ENCODE results near the gene MET. TPM values are rescaled to one million over a fixed set of nuclear protein-coding genes. Genes with fewer than 3 reads are reported as not detected.

Gene MET
- total RNA-seq, 6 experiments from 2014 or later: 101 to 149 (median 129) TPM

DNA sequence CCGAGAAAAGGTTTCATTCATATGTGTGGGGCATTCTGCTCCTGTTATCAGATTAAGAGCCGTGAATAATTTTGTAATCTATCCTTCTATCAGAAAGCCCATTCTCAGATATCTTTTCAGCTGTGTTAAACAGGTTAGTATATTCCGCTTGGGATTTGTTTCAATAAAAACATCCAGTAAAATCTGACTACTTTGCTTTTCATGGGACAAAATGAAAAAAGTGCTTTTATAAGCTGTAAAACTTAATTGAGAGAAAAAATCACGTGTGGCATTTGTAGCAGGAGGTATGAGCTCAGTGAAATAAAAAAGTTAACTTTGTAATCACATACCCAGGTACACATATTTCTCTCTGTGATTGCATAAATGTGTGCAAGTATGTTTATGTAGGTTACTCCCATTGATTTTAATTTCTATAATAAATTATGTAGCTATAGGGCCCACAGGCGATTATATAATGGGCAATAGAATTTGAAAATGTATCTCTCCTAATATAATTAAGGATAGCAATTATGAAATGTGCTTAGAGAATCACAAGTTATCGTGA is 3.9 kb downstream of the MET start:
- Mint-ChIP-seq H3K4me1 (ENCODE audit: low read depth) (peaks cover 76% of the 10 kb centered on the region), H3K27ac (0 out of 2 replicates have a peak overlapping the region, but pooled peaks have one; percentile 21), H3K4me3 (peak overlapping the region; percentile 97), H3K27me3 (ENCODE audit: insufficient read depth) (no peaks in the 10 kb centered on the region), H3K9me3 (no peaks in the 10 kb centered on the region), H3K36me3 (ENCODE audit: low read depth) (peaks cover 29% of the 10 kb centered on the region; the same call in 1 of the 2 replicates)
- TF ChIP-seq, protein P1, sequence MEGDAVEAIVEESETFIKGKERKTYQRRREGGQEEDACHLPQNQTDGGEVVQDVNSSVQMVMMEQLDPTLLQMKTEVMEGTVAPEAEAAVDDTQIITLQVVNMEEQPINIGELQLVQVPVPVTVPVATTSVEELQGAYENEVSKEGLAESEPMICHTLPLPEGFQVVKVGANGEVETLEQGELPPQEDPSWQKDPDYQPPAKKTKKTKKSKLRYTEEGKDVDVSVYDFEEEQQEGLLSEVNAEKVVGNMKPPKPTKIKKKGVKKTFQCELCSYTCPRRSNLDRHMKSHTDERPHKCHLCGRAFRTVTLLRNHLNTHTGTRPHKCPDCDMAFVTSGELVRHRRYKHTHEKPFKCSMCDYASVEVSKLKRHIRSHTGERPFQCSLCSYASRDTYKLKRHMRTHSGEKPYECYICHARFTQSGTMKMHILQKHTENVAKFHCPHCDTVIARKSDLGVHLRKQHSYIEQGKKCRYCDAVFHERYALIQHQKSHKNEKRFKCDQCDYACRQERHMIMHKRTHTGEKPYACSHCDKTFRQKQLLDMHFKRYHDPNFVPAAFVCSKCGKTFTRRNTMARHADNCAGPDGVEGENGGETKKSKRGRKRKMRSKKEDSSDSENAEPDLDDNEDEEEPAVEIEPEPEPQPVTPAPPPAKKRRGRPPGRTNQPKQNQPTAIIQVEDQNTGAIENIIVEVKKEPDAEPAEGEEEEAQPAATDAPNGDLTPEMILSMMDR (IDR thresholded peaks at IDR 0.05): no peak
- DNase-seq: no peak

DNA sequence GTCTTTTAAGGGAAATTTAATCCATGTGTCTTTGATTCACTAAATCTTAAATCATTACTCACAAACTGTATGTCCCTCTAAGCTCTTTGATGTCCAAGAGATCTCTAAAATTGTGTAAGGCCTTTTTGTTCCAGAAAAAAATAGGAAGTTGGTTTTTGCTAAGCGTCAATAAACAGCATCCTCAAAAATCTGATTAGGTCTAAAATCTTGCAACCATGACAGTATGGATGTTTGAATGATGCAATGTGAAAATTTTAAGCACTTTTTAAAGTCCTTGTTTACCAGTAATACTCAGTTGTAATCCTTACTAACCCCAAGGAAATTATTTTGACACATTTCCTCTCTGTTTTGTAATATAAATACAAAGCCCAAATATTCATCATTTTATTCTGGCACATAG is 6.8 kb downstream of the MET start:
- TF ChIP-seq, protein P1 (IDR thresholded peaks at IDR 0.05): no peak
- Mint-ChIP-seq H3K36me3 (ENCODE audit: low read depth) (peaks cover 35% of the 10 kb centered on the region), H3K4me3 (no peak overlapping the region), H3K4me1 (ENCODE audit: low read depth) (peaks cover 85% of the 10 kb centered on the region), H3K27ac (no peak overlapping the region), H3K27me3 (ENCODE audit: insufficient read depth) (no peaks in the 10 kb centered on the region), H3K9me3 (no peaks in the 10 kb centered on the region)
- DNase-seq: no peak

DNA sequence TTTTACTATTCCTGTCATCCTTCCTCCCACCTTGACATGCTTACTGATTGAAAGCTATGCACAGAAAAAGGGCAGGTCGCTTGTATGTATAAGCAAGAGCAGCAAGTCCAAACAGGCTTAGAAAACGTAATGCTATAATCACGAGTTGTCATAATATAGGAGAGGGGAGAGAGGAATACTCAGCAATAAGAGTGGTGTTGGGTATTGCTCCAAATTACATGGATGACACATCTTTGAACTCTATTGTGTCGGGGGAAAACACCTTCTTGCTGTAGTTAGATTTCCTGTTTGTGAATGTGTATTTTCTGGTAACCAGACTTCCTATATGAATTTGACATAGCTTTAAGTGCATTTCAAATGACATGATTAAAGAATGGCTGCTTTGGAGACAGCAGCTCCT is 7.5 kb downstream of the MET start:
- Mint-ChIP-seq H3K27me3 (ENCODE audit: insufficient read depth) (no peaks in the 10 kb centered on the region), H3K27ac (no peak overlapping the region), H3K9me3 (no peaks in the 10 kb centered on the region), H3K4me1 (ENCODE audit: low read depth) (peaks cover 85% of the 10 kb centered on the region), H3K4me3 (no peak overlapping the region), H3K36me3 (ENCODE audit: low read depth) (peaks cover 40% of the 10 kb centered on the region)
- TF ChIP-seq, protein P1 (IDR thresholded peaks at IDR 0.05): no peak
- DNase-seq: no peak

DNA sequence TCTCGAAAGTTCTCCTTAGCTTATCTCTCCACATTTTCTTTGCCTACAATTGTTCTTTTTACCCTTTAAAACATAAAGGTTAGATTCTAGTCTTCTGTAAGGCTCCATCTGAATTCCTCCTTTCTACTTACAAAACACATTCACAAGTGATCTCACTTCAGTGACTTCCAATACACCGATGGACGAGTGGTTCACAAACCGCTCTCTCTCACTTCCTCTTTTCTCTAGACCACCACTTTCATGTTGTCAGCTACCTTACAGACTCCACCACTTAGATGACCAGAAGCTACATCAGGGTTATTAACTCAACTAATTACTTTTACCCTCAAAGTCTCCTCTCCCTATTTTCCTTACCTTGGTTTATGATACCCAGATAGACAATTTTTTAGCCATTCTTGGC is 11.8 kb downstream of the MET start:
- Mint-ChIP-seq H3K4me1 (ENCODE audit: low read depth) (peaks cover 85% of the 10 kb centered on the region), H3K36me3 (ENCODE audit: low read depth) (peaks cover 44% of the 10 kb centered on the region), H3K9me3 (no peaks in the 10 kb centered on the region), H3K27me3 (ENCODE audit: insufficient read depth) (peaks cover 3% of the 10 kb centered on the region), H3K27ac (no peak overlapping the region), H3K4me3 (no peak overlapping the region)
- TF ChIP-seq, protein P1 (IDR thresholded peaks at IDR 0.05): no peak
- no peak for DNase-seq

DNA sequence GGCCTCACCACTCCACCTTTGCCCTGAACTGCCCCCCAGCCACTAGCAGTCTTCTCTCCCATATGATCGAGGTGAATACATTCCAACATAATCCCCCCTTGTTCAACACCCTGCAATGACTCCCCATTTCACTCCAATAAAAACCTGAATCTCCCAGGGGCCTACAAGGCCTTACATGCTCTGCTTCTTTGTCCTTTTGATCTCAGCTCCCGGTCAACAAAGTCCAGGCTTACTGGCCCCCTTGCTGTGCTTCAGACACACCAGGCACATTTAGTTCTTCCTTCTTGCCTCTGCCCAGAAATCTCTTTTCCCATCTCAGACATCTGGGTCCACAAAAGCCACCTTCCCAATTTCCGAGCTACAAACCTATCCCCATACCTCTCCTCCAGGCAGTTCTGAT is 14.0 kb downstream of the MET start:
- Mint-ChIP-seq H3K36me3 (ENCODE audit: low read depth) (peaks cover 44% of the 10 kb centered on the region), H3K27me3 (ENCODE audit: insufficient read depth) (peaks cover 4% of the 10 kb centered on the region), H3K4me1 (ENCODE audit: low read depth) (peaks cover 88% of the 10 kb centered on the region), H3K4me3 (peak overlapping the region; percentile 2; the same call in 1 of the 2 replicates), H3K9me3 (no peaks in the 10 kb centered on the region), H3K27ac (peak overlapping the region; percentile 54)
- DNase-seq: no peak
- TF ChIP-seq, protein P1 (IDR thresholded peaks at IDR 0.05): no peak

Data from HFFc6 (cell line).